ENCODE measurements around the gene MSRB1. TPM values are rescaled to one million over a fixed set of nuclear protein-coding genes. Genes with fewer than 3 reads are reported as not detected.

MSRB1 gene
- total and polyA plus RNA-seq, 2 of the 13 experiments (the other 11 are each of a cell fraction or from before 2014, with no cell fraction given), result 32.1 to 75.4 TPM

- TF ChIP-seq, protein P1, sequence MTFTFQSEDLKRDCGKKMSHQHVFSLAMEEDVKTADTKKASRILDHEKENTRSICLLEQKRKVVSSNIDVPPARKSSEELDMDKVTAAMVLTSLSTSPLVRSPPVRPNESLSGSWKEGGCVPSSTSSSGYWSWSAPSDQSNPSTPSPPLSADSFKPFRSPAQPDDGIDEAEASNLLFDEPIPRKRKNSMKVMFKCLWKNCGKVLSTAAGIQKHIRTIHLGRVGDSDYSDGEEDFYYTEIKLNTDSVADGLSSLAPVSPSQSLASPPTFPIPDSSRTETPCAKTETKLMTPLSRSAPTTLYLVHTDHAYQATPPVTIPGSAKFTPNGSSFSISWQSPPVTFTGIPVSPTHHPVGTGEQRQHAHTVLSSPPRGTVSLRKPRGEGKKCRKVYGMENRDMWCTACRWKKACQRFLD (CRISPR knock-in tag; IDR thresholded peaks at IDR 0.05; ENCODE audit: borderline replicate concordance), result no peak
- TF ChIP-seq ZNF567 (CRISPR knock-in tag; IDR thresholded peaks at IDR 0.05; ENCODE audit: borderline replicate concordance) (no peak), ZNF253 (CRISPR knock-in tag; IDR thresholded peaks at IDR 0.05; ENCODE audit: borderline replicate concordance) (no peak; the same call in 1 of the 2 replicates), ZNF816 (CRISPR knock-in tag; IDR thresholded peaks at IDR 0.05; ENCODE audit: borderline replicate concordance) (no peak), ISL2 (CRISPR knock-in tag; IDR thresholded peaks at IDR 0.05) (no peak), WIZ (CRISPR knock-in tag; IDR thresholded peaks at IDR 0.05) (no peak), ZNF432 (CRISPR knock-in tag; IDR thresholded peaks at IDR 0.05; ENCODE audit: borderline replicate concordance) (no peak), ATM (IDR thresholded peaks at IDR 0.05; ENCODE audit: borderline replicate concordance) (no peak), ZMYM4 (CRISPR knock-in tag; IDR thresholded peaks at IDR 0.05) (0 out of 2 replicates have a peak, but pooled peaks have one; percentile 32), HNF4G (IDR thresholded peaks at IDR 0.05; ENCODE audit: borderline replicate concordance, low read depth, low read length) (no peak), HNF4G (CRISPR knock-in tag; IDR thresholded peaks at IDR 0.05; ENCODE audit: borderline replicate concordance, low read depth) (no peak), TCF12 (IDR thresholded peaks at IDR 0.05) (no peak), TCF12 (CRISPR knock-in tag; IDR thresholded peaks at IDR 0.05) (no peak), AGO2 (optimal IDR thresholded peaks at IDR 0.05; ENCODE audit: low read depth, low read length) (no peak), PAWR (CRISPR knock-in tag; IDR thresholded peaks at IDR 0.05; ENCODE audit: borderline replicate concordance) (no peak), ZNF724P (CRISPR knock-in tag; IDR thresholded peaks at IDR 0.05; ENCODE audit: borderline replicate concordance) (no peak), GATA4 (IDR thresholded peaks at IDR 0.05; ENCODE audit: borderline replicate concordance, low read depth) (no peak), SKI (IDR thresholded peaks at IDR 0.05; ENCODE audit: partially characterized antibody) (no peak), ZNF234 (CRISPR knock-in tag; conservative IDR thresholded peaks at IDR 0.05) (no peak)
- TF ChIP-seq, protein P2, sequence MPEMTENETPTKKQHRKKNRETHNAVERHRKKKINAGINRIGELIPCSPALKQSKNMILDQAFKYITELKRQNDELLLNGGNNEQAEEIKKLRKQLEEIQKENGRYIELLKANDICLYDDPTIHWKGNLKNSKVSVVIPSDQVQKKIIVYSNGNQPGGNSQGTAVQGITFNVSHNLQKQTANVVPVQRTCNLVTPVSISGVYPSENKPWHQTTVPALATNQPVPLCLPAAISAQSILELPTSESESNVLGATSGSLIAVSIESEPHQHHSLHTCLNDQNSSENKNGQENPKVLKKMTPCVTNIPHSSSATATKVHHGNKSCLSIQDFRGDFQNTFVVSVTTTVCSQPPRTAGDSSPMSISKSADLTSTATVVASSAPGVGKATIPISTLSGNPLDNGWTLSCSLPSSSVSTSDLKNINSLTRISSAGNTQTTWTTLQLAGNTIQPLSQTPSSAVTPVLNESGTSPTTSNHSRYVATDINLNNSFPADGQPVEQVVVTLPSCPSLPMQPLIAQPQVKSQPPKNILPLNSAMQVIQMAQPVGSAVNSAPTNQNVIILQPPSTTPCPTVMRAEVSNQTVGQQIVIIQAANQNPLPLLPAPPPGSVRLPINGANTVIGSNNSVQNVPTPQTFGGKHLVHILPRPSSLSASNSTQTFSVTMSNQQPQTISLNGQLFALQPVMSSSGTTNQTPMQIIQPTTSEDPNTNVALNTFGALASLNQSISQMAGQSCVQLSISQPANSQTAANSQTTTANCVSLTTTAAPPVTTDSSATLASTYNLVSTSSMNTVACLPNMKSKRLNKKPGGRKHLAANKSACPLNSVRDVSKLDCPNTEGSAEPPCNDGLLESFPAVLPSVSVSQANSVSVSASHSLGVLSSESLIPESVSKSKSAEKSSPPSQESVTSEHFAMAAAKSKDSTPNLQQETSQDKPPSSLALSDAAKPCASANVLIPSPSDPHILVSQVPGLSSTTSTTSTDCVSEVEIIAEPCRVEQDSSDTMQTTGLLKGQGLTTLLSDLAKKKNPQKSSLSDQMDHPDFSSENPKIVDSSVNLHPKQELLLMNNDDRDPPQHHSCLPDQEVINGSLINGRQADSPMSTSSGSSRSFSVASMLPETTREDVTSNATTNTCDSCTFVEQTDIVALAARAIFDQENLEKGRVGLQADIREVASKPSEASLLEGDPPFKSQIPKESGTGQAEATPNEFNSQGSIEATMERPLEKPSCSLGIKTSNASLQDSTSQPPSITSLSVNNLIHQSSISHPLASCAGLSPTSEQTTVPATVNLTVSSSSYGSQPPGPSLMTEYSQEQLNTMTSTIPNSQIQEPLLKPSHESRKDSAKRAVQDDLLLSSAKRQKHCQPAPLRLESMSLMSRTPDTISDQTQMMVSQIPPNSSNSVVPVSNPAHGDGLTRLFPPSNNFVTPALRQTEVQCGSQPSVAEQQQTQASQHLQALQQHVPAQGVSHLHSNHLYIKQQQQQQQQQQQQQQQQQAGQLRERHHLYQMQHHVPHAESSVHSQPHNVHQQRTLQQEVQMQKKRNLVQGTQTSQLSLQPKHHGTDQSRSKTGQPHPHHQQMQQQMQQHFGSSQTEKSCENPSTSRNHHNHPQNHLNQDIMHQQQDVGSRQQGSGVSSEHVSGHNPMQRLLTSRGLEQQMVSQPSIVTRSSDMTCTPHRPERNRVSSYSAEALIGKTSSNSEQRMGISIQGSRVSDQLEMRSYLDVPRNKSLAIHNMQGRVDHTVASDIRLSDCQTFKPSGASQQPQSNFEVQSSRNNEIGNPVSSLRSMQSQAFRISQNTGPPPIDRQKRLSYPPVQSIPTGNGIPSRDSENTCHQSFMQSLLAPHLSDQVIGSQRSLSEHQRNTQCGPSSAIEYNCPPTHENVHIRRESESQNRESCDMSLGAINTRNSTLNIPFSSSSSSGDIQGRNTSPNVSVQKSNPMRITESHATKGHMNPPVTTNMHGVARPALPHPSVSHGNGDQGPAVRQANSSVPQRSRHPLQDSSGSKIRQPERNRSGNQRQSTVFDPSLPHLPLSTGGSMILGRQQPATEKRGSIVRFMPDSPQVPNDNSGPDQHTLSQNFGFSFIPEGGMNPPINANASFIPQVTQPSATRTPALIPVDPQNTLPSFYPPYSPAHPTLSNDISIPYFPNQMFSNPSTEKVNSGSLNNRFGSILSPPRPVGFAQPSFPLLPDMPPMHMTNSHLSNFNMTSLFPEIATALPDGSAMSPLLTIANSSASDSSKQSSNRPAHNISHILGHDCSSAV (CRISPR knock-in tag; IDR thresholded peaks at IDR 0.05; ENCODE audit: borderline replicate concordance), result no peak
These were observed 10.7 kb downstream of the MSRB1 start (continued) for GRCh38 chr16:1932050-1933028.

Data from HepG2 (cell line).